Ishikawa (cell line): ENCODE measurements around the gene TRPC4AP.

Experiments
- CEBPB ChIP-seq: IDR thresholded peaks from 2 replicates; pipeline ENCODE4 v1.6.1; 2012
- CREB1 ChIP-seq: IDR thresholded peaks from 2 replicates; pipeline ENCODE4 v1.6.1; 2012; ENCODE audit warnings: low read depth
- EGR1 ChIP-seq: IDR thresholded peaks from 2 replicates; pipeline ENCODE4 v1.6.1; 2012
- EP300 ChIP-seq: IDR thresholded peaks from 2 replicates; pipeline ENCODE4 v1.6.1; 2012; ENCODE audit warnings: borderline replicate concordance
- FOXM1 ChIP-seq: IDR thresholded peaks from 2 replicates; pipeline ENCODE4 v1.6.1; 2012; ENCODE audit warnings: low read depth, borderline replicate concordance
- NFIC ChIP-seq: IDR thresholded peaks from 2 replicates; pipeline ENCODE4 v1.6.1; 2012
- RAD21 ChIP-seq: IDR thresholded peaks from 2 replicates; pipeline ENCODE4 v1.6.1; 2012; ENCODE audit warnings: low read depth
- REST ChIP-seq: IDR thresholded peaks from 2 replicates; pipeline ENCODE4 v1.6.1; 2012; ENCODE audit warnings: low read depth, mild to moderate bottlenecking
- TAF1 ChIP-seq: IDR thresholded peaks from 2 replicates; pipeline ENCODE4 v1.6.1; 2012; ENCODE audit warnings: low read depth, mild to moderate bottlenecking
- TCF12 ChIP-seq: IDR thresholded peaks from 2 replicates; pipeline ENCODE4 v1.6.1; 2012; ENCODE audit warnings: low read depth
- TEAD4 ChIP-seq: IDR thresholded peaks from 2 replicates; pipeline ENCODE4 v1.6.1; 2012
- YY1 ChIP-seq: IDR thresholded peaks from 2 replicates; pipeline ENCODE4 v1.6.1; 2012; ENCODE audit warnings: low read depth
- ZBTB7A ChIP-seq: IDR thresholded peaks from 2 replicates; pipeline ENCODE4 v1.6.1; 2012; ENCODE audit warnings: low read depth
- TF ChIP-seq, protein P1 (sequence below): IDR thresholded peaks from 2 replicates; pipeline ENCODE4 v1.6.1; 2012
- TF ChIP-seq, protein P2 (sequence below): IDR thresholded peaks from 2 replicates; pipeline ENCODE4 v1.6.1; 2012

TRPC4AP gene

GRCh38 chr20:34993941-34994508 lies 98.6 kb downstream of the TRPC4AP start:
- TF ChIP-seq EP300 (no peak), TEAD4 (no peak), REST (no peak), EGR1 (no peak), ZBTB7A (no peak), NFIC (no peak), YY1 (no peak), TCF12 (no peak), FOXM1 (no peak), TAF1 (no peak), CREB1 (no peak), RAD21 (no peak), CEBPB (no peak)
- TF ChIP-seq, protein P1, sequence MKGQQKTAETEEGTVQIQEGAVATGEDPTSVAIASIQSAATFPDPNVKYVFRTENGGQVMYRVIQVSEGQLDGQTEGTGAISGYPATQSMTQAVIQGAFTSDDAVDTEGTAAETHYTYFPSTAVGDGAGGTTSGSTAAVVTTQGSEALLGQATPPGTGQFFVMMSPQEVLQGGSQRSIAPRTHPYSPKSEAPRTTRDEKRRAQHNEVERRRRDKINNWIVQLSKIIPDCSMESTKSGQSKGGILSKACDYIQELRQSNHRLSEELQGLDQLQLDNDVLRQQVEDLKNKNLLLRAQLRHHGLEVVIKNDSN: no peak
- TF ChIP-seq, protein P2, sequence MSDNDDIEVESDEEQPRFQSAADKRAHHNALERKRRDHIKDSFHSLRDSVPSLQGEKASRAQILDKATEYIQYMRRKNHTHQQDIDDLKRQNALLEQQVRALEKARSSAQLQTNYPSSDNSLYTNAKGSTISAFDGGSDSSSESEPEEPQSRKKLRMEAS: no peak

- TF ChIP-seq TAF1 (no peak), FOXM1 (no peak), NFIC (no peak), EP300 (no peak), CREB1 (no peak), YY1 (no peak), EGR1 (no peak), RAD21 (no peak), TEAD4 (no peak), TCF12 (no peak), CEBPB (no peak), REST (no peak), ZBTB7A (no peak)
- TF ChIP-seq, protein P2: no peak
- TF ChIP-seq, protein P1: no peak
These were observed 99.7 kb downstream of the TRPC4AP start for GRCh38 chr20:34992751-34993417.

DNA sequence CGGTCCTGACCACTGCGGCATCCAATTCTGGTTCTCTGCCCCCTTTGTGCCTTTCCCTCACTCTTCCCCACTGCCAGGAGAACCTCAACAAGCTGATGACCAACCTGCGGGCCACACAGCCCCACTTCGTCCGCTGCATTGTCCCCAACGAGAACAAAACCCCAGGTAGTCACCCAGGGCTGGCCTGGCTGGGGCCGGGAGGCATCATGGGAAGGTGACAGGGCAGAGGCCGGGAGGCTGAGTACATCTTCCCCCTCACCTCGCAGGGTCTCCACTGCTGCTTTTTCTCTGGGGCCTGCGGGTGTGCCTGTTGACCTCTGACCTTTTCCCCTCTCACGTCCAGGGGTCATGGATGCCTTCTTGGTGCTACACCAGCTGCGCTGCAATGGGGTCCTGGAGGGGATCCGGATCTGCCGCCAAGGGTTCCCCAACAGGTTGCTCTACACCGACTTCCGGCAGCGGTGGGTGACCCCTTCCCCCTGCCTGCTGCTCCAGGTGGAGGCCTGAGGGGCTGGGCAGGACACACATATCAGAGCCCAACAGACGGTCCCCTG lies 101.9 kb downstream of the TRPC4AP start:
- no peak for TF ChIP-seq CREB1
- no peak for TF ChIP-seq ZBTB7A
- no peak for TF ChIP-seq CEBPB
- TF ChIP-seq EP300: no peak
- TF ChIP-seq TEAD4: no peak
- TF ChIP-seq FOXM1: no peak
- no peak for TF ChIP-seq RAD21
- no peak for TF ChIP-seq REST
- TF ChIP-seq, protein P1: no peak

DNA sequence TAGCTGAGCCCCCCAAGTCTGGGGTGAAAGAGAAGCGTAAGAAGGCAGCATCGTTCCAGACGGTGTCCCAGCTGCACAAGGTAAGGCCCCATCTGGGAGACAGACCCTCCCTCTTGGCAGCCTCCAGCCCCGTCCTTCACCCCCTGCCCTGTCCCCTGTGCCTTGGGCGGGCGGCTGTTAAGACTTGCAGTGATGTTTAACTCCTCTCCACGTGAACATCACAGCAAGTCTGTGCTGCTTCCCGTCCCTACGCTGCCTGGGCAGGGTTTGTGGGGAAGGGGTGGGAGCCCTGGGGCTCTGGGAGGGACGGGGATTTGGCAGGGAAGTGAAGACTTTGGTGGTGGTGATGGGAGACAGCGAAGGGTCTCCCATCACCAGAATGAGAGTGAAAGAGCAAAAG lies 102.4 kb downstream of the TRPC4AP start:
- TF ChIP-seq TEAD4: no peak
- no peak for TF ChIP-seq REST
- TF ChIP-seq, protein P1: no peak
- TF ChIP-seq TCF12: no peak
- TF ChIP-seq RAD21: no peak
- TF ChIP-seq CEBPB: no peak
